ENCODE data around the gene LTBP2.
"Not testable (repeated sequence)": the region's sequence is repeated elsewhere in the genome, so short reads cannot be mapped to it uniquely, and the experiment has no call there.

Gene LTBP2

DNA sequence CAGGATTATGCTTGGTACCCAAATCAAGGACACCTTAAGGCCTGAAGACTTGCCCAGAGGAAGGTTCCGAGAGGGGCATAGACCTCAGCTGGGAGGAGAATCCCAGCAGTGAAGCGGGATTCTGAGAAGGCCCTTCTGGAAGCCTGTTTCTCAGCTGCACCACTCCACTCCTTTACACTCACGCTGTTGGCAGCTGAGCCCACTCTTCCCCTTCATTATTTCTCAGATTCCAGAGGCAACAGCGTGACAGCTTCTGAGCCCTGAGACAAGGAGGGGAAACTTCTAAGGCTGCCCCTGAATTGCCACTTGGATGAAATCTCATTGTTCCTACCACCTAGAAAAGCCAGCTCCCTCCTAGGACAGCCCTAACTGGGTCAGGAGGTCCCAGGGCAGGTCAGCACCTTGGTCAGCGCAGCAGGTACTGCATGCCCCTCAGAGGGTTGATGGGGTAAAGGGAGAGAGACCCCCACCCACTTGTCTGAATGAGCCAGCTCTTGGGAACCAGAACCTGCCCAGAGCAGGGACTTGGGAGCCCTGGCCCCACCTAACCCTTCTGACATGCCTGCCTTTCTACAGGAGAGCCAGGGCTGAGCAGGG lies 64.6 kb downstream of the LTBP2 start:
- FAIRE-seq: no peak

DNA sequence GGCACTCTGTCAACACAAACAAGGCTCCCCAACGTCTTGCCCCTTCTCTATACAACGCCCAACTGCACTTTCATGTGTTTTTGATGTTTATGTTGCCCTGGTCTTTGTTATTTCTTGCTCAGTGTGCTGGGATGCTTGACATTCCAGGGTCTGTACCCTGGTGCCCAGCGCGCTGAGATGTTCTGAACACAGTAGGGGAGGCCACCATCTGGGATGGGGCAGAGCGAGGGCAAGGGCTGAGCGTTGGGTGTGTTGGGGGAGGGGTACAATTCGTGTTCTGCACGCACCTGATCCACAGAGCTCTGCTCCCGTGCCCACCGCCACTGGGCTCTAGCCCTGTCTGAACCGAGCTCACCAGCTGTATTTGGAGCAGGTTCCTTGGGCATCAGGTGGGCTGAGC lies 65.6 kb downstream of the LTBP2 start:
- FAIRE-seq: no peak

DNA sequence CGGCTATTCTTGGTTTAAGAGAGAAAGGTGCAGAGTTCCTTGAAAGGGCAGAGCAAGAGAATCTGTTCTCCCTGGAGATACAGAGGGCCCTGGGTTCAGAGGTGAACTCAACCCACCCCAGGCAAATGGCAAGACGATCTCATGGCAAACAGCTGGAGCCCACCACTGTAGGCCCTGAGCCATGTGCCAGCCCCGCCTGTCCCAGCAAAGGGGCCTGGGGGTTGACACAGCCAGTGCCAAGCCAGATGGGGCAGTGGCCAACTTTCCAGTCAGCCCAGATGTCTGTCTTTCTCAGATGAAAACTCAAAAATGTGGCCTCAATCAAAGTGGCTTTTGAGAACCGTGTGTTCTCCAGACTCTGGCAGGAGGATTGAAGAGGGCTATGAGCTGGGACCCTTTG lies 66.7 kb downstream of the LTBP2 start:
- no peak for FAIRE-seq

GRCh38 chr14:74543771-74544438 lies 68.1 kb downstream of the LTBP2 start:
- no peak for FAIRE-seq

GRCh38 chr14:74542056-74542685 lies 69.9 kb downstream of the LTBP2 start:
- no peak for FAIRE-seq

- no peak for FAIRE-seq
Measured at GRCh38 chr14:74541225-74541624, 70.8 kb downstream of the LTBP2 start.

DNA sequence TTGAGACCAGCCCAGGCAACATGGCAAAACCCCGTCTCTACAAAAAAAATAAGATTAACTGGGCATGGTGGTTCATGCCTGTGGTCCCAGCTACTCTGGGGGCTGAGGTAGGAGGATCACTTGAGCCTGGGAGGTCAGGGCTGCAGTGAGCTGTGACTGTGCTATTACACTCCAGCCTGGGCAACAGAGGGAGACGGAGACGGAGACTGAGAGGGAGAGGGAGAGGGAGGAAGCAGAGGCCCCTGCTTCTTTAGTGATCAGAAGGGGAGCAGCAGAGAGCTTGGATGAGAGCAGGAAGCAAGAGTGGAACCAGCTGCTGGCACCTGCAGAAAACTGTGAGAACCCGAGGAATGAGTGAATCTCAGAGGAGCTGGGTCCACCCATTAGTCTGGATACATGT lies 72.5 kb downstream of the LTBP2 start:
- no peak for FAIRE-seq

DNA sequence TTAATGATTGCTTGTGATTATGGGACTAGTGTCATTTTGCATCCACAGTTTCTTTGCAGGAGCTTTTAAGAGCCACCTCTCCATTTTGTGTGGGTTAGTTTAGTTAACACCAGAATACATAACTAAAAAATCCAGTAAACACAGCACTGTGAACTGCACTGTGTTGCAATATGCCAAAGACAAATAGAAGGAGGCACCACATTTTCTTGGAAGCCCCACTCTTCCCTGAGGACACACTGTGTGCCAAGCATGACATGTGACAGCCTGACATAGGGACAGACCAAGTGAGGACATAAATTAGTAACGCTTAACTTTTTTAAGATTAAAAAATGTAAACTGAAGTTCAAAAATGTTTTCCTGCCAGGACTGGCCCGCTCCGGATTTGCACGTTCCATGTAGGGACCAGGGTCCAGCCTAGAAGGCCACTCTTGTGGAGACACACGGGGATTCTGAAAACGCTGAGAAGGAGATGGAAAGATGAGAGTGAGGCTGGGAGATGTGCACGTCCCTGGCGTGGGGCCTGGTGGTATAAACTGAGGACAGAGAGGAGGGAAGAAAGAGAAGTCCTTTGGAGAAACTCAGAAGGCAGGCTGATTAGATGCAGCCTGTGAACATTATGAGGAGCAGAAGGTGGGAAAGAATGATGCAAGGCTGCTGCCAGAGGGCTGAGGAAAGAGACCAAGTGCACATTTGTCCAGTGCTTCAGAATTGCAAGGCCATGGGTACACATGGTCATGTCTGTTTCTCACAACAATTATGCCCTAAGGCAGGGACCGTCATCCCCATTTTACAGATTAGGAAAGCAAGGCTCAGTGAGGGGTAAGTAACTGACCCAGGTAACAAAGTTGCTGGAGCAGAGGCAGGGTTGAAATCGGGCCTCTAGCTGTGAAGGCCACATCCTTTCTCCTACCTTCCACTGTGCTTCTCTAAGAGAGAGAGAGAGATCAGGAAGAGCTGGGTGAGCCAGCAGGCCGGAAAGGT lies 73.3 kb downstream of the LTBP2 start:
- no peak for FAIRE-seq

- FAIRE-seq: not testable (repeated sequence)
Measured at GRCh38 chr14:74536336-74536735, 75.7 kb downstream of the LTBP2 start.

DNA sequence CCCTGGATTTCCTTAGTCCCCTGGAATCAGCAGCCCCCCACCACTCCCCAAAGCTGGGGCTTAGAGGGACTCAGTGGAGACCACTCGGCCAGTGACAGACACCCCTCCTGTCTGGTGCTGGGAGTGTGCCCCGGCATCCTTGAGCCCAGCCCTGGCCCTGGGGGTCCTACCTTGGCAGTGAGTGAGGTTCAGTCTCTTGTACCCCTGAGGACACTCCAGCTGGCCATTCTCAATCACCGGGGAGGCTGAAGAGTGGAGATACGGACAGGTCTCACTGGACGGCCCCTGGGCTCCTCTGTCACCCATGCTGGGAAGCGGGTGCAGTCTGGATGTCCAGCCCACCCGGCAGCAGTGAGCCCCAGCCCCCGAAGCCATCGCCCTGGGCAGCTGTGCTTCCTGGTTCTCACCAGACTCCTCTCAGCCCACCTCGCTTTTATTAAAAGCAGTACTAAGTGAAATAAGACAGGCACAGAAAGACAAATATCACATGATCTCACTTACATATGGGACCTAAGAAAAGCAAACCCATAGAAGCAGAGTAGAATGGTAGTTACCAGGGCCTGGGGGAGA lies 76.2 kb downstream of the LTBP2 start:
- FAIRE-seq: no peak

GRCh38 chr14:74533576-74533975 lies 78.5 kb downstream of the LTBP2 start:
- no peak for FAIRE-seq

DNA sequence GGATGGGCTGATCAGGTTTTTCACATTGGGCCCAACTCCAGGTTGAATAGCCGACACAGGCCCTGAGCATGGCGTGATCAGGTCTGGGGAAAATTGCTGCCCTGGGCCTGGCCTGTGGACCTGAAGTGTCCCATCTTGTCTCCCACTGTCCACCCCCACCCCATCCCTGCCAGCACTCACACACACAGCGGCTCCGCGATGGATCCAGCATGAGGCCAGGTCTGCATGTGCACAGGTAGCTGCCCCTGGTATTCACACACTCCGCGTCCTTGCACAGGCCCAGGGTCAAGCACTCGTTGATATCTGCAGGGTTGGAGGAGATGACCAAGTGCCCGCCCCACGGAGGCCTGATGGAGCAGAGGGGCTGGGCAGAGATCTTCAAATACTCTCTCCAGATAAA lies 79.8 kb downstream of the LTBP2 start:
- FAIRE-seq: no peak

DNA sequence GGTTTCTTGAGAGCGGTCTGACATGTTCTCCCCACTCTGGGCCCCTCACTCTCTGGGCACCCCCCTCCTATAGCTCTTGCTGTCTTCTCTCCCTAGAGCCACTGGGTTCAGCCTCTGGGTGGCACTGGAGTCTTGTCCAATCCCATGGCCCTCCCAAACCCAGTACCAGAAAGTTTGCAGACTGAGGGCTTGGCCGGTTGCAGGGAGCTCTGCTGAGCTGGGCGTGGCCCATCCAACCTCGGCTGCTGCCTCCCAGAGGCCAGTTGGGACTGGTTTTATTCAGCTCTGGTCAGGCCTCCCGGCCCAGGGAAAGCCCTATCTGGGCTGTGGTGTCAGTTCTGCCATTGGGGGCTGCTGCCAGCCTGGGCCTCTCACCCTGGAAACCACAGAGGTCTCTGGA lies 80.6 kb downstream of the LTBP2 start:
- FAIRE-seq: no peak

DNA sequence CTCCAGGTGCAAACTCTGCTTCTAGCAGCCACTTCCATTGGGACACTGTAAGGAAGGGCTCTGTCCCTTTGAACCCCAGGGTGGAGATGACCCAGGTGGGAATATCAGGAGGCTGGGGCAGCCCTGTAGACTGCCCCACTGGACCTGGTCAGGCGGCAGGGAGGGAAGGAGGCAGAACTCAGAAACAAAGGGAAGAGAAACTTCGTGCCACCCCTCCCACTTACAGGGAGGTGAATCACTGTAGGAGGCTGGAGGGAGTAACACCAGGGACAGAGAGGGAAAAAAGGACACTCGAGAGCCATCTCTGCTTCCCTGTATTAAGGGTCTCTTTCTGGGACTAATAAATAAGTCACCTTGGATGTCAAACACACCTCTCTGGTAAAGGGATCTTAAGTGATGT lies 81.0 kb downstream of the LTBP2 start:
- FAIRE-seq: no peak

DNA sequence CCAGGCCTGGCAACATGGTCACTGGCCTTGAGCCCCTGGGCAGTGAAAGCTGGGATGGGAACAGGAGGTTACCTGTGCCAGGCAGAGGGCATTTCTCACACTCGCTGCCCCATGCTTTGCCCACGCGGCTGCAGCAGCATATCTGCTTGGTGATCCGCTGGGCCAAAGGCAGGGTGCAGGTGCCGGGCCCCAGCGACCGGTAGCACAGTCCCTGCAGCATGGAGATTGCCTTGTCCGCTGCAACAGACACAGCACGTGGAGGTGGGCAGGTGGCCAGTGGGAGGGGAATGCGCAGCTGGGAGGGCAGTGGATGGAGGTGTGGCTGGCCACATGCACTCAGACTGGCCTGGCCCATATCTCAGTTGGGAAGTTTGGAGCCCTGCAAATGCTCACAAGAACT lies 83.2 kb downstream of the LTBP2 start:
- no peak for FAIRE-seq

DNA sequence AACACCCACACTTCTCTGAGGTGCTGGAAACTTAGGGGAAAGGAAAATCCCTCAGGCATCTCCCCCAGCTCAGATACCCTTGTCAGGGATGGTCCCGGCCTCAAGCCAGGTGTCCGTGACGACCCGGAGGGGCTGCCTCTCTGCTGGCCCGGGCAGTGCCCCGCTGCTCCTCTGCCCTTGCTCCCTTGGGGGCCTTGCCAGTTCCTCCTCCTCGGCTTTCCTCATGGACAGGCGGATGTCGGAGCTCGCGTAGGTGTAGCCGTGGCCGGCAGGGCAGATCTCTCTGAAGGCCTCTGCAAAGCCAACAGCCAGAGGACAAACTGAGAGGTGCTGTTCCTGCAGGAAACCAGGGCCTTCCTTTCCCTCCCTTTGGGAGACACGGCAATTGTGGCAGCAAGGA lies 83.6 kb downstream of the LTBP2 start:
- no peak for FAIRE-seq

- FAIRE-seq: no peak
Measured at GRCh38 chr14:74527736-74528280, 84.2 kb downstream of the LTBP2 start.

DNA sequence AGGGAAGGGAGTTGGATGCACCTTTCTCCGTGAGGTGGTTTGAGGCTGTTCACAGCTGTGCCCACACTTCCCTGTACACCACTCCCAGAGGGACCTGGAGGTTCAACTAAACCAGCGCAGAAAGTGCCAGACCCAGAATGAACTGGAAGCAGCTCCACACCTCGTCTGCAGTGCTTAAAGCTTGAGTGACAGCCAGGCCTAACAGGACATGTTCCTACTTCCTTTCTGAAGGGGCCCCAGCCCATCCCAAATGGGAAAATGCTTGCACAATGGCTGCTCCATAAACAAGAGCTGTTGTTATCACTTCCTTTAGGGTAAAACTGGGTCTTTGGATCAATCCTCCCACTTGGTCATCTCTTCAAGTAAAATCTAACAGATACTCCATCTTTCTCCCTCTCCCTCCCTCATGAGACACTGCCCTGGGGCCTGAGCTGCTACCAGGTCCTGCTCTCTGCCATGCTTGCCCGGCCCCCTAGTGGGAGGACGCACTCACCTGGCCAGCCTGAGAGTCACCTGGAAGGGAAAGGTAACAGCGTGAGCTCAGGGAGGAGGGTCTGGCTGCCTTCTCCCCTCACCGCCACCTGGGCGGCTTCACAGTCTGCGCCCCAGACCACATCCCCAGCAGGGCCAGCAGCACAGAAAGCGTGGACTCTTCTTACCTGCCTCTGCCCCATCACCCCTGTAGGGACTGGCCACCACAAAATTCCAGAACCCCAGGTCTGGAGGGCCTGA lies 85.0 kb downstream of the LTBP2 start:
- no peak for FAIRE-seq

DNA sequence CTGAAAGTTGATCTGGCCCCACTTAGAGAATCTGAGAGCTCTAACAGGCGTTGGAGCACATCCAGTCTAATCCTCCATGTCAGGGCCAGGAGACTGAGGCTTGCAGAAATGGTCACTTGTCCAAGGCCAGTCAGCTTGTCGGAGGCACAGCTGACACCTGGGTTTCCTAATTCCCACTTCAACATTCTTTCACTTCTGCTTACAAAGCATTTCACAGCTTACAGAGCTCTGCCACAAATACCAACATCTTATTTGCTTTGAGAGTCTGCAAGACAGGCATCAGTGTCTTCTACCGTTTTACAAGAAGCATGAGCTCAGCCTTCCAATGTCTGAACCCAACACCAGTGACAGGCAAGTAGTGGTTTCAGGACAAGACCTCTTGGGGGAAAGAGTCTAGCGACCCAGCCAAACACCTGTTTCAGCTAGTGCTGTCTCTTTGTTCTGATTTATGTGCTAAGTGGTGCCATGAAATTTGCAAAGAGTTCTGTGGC lies 86.6 kb downstream of the LTBP2 start:
- no peak for FAIRE-seq

- no peak for FAIRE-seq
Measured at GRCh38 chr14:74524812-74525135, 87.3 kb downstream of the LTBP2 start.

- FAIRE-seq: no peak
Measured at GRCh38 chr14:74524076-74524811, 87.8 kb downstream of the LTBP2 start.
